Body of pancreas (tissue), 4 donors: ENCODE results near the gene DPPA4.

Experiments used
- POLR2A ChIP-seq, 3 donors: fragments of 450-650 bp; IDR thresholded peaks; one replicate each; pipeline ENCODE4 v1.6.1; 2016; ENCODE audit warnings: antibody characterized with exemption in 3 of 3, mild to moderate bottlenecking in 2 of 3
- TF ChIP-seq, protein P1 (sequence below), 7 experiments: fragments of 450-650 bp in 4 of 7; fragments of 200-600 bp in 3 of 7; sonication (generic) in 3 of 7; IDR thresholded peaks; one replicate each; pipeline ENCODE4 v1.5.1; 2016 to 2019; ENCODE audit warnings: antibody characterized with exemption in 7 of 7

GRCh38 chr3:109334572-109334971 lies 2.8 kb downstream of the DPPA4 start:
- TF ChIP-seq, protein P1, sequence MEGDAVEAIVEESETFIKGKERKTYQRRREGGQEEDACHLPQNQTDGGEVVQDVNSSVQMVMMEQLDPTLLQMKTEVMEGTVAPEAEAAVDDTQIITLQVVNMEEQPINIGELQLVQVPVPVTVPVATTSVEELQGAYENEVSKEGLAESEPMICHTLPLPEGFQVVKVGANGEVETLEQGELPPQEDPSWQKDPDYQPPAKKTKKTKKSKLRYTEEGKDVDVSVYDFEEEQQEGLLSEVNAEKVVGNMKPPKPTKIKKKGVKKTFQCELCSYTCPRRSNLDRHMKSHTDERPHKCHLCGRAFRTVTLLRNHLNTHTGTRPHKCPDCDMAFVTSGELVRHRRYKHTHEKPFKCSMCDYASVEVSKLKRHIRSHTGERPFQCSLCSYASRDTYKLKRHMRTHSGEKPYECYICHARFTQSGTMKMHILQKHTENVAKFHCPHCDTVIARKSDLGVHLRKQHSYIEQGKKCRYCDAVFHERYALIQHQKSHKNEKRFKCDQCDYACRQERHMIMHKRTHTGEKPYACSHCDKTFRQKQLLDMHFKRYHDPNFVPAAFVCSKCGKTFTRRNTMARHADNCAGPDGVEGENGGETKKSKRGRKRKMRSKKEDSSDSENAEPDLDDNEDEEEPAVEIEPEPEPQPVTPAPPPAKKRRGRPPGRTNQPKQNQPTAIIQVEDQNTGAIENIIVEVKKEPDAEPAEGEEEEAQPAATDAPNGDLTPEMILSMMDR (IDR thresholded peaks at IDR 0.05), result no peak
- no peak for TF ChIP-seq POLR2A (IDR thresholded peaks at IDR 0.05)
